Thyroid gland (tissue), 4 donors: ENCODE data around the gene SCN3A. TPM values are rescaled to one million over a fixed set of nuclear protein-coding genes. Genes with fewer than 3 reads are reported as not detected.

Source experiments
- DNase-seq, 2 donors: peaks; one replicate each; pipeline ENCODE4 v3.0.0-alpha.2; 2019
- H3K27ac ChIP-seq, 3 donors: fragments of 200-600 bp; sonication (generic); 1 replicate in 2 of 3; 2 replicates in 1 of 3; pipeline ENCODE4 v1.5.1; 2016 to 2019; ENCODE audit warnings: mild to moderate bottlenecking in 1 of 3, moderate library complexity in 1 of 3
- H3K27me3 ChIP-seq: fragments of 200-600 bp; sonication (generic); one replicate; pipeline ENCODE4 v1.5.1; 2019
- H3K36me3 ChIP-seq, 2 donors: fragments of 200-600 bp; sonication (generic); one replicate each; pipeline ENCODE4 v1.5.1; 2016 to 2019
- H3K4me1 ChIP-seq, 2 donors: fragments of 200-600 bp; sonication (generic); one replicate each; pipeline ENCODE4 v1.5.1; 2017 to 2019
- H3K4me3 ChIP-seq, 3 donors: fragments of 200-600 bp; sonication (generic); replicated peaks in 1 of 3; 1 replicate in 2 of 3; 2 replicates in 1 of 3; pipeline ENCODE4 v1.5.1; 2016; ENCODE audit warnings: mild to moderate bottlenecking in 1 of 3
- H3K9me3 ChIP-seq: fragments of 200-600 bp; sonication (generic); one replicate; pipeline ENCODE4 v1.5.1; 2017
- CTCF ChIP-seq, 6 experiments: fragments of 200-600 bp in 3 of 6; fragments of 450-650 bp in 3 of 6; sonication (generic) in 3 of 6; IDR thresholded peaks; one replicate each; pipeline ENCODE4 v1.5.1; 2016 to 2019; ENCODE audit warnings: antibody characterized with exemption in 6 of 6, mild to moderate bottlenecking in 2 of 6, inconsistent platforms in 1 of 6, moderate library complexity in 1 of 6
- POLR2A ChIP-seq, 2 donors: fragments of 450-650 bp; IDR thresholded peaks; one replicate each; pipeline ENCODE4 v1.6.1; 2017; ENCODE audit warnings: antibody characterized with exemption in 2 of 2, mild to moderate bottlenecking in 2 of 2, moderate library complexity in 1 of 2
- WGBS, 2 donors: methylation state at CpG; one replicate each; pipeline ENCODE4 v1.1.5; 2017; 5-methylcytosine and 5-hydroxymethylcytosine counted together
- intact Hi-C: fragments of 100-400 bp; cut with DNase I; formaldehyde crosslinking; loops from one replicate; pipeline ENCODE4 v1.15.1; 2023
- total RNA-seq, 4 donors: library from RNA; depleted of rRNA; stranded (reverse); fragments of >200 nt; gene quantifications; one replicate each; pipeline ENCODE4 v1.2.3, GENCODE V29; 2016

SCN3A gene
- total RNA-seq, 4 donors from 2014 or later, result 3.0 to 12.5 (median 4.1) TPM

DNA sequence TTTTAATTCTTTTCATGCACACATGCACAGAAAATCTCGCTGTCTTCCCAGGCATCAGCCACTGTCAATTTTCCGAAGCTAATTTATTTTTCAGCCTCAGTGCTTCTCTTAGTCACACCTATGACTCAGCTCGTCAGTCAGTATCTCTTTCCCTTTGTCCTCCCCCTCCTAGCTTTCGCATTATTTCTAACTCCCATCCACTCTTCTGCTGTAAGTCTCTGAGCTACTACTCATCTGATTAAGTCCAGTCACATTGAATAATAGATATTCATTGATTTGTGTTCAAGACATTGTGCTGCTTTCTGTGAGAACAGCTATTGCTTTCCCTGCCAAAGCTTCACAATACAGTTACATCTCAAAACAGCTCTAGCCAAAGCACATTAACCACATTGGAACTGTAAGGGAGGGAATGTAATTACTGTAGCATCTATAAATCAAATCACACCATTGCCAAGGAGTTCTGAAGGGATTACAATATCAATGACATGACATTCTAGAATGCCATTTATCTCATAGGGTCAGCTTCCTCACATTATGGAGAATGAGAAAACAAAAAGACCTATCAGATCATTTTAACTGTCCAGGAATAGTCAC lies 89.4 kb downstream of the SCN3A start:
- no peak for DNase-seq
- intact Hi-C loops, result no loop called here
- no peak for TF ChIP-seq CTCF (IDR thresholded peaks at IDR 0.05)
- no peak for TF ChIP-seq POLR2A (IDR thresholded peaks at IDR 0.05)
- Histone ChIP-seq H3K27ac (no peak overlapping the region), H3K4me3 (no peak overlapping the region), H3K36me3 (no peaks in the 10 kb centered on the region), H3K9me3 (no peaks in the 10 kb centered on the region), H3K27me3 (no peaks in the 10 kb centered on the region), H3K4me1 (no peaks in the 10 kb centered on the region)
- 68 to 71% methylated on average over 4 of the region's 4 CpGs for WGBS, 2 donors

DNA sequence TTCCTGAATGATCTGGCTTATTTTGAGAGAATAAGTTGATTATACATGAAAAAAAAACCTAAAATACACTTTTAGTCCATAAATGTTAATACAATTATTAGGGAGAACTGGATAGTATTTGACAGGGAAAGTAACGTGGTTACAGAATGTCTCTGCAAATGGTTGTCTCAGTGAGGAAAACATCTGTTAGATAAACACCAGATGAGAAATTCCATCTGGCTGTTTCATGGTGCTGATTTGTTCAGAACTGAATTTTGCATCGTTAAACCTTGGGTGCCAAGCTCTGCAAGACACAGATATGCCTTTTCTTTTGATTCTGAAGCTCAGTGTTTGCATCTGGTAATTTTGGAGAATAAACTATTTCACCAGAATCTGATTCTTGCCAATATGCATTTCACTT lies 90.4 kb downstream of the SCN3A start:
- Histone ChIP-seq H3K4me3 (no peak overlapping the region), H3K9me3 (no peaks in the 10 kb centered on the region), H3K4me1 (no peaks in the 10 kb centered on the region), H3K27ac (no peak overlapping the region), H3K36me3 (no peaks in the 10 kb centered on the region), H3K27me3 (no peaks in the 10 kb centered on the region)
- DNase-seq, result no peak
- TF ChIP-seq CTCF (IDR thresholded peaks at IDR 0.05) (no peak), POLR2A (IDR thresholded peaks at IDR 0.05) (no peak)
- 63 to 77% methylated on average over 2 of the region's 2 CpGs for WGBS, 2 donors
- intact Hi-C loops, result no loop called here

- Histone ChIP-seq H3K27me3 (no peaks in the 10 kb centered on the region), H3K4me1 (no peaks in the 10 kb centered on the region), H3K36me3 (no peaks in the 10 kb centered on the region), H3K27ac (no peak overlapping the region), H3K4me3 (no peak overlapping the region), H3K9me3 (no peaks in the 10 kb centered on the region)
- no peak for DNase-seq
- intact Hi-C loops, result no loop called here
- WGBS, 2 donors, result 88 to 91% methylated on average over 2 of the region's 2 CpGs
- TF ChIP-seq POLR2A (IDR thresholded peaks at IDR 0.05) (no peak), CTCF (IDR thresholded peaks at IDR 0.05) (no peak)
These were observed 91.1 kb downstream of the SCN3A start for GRCh38 chr2:165112789-165113188.

GRCh38 chr2:165112133-165112573 lies 91.7 kb downstream of the SCN3A start:
- intact Hi-C loops, result no loop called here
- no peak overlapping the region for H3K27ac ChIP-seq
- no peak overlapping the region for H3K4me3 ChIP-seq
- 36 to 38% methylated on average over 4 of the region's 4 CpGs for WGBS, 2 donors
- no peaks in the 10 kb centered on the region for H3K4me1 ChIP-seq
- no peaks in the 10 kb centered on the region for H3K36me3 ChIP-seq
- H3K9me3 ChIP-seq, result no peaks in the 10 kb centered on the region
- no peaks in the 10 kb centered on the region for H3K27me3 ChIP-seq
- no peak for DNase-seq
- TF ChIP-seq POLR2A (IDR thresholded peaks at IDR 0.05), result no peak
- TF ChIP-seq CTCF (IDR thresholded peaks at IDR 0.05), result no peak

- Histone ChIP-seq H3K27me3 (no peaks in the 10 kb centered on the region), H3K4me3 (no peak overlapping the region), H3K36me3 (no peaks in the 10 kb centered on the region), H3K4me1 (no peaks in the 10 kb centered on the region), H3K9me3 (no peaks in the 10 kb centered on the region), H3K27ac (no peak overlapping the region)
- no peak for DNase-seq
- no peak for TF ChIP-seq CTCF (IDR thresholded peaks at IDR 0.05)
- 67 to 74% methylated on average over 1 of the region's 1 CpG for WGBS, 2 donors
- intact Hi-C loops, result no loop called here
These were observed 93.5 kb downstream of the SCN3A start for GRCh38 chr2:165110394-165110793.
